Lung (tissue), 12 donors: ENCODE data around the gene CABLES2. TPM values are rescaled to one million over a fixed set of nuclear protein-coding genes. Genes with fewer than 3 reads are reported as not detected.

Source experiments
- ATAC-seq: fragments of 200-7000 bp; cut with Tn5 transposase; one replicate; pipeline ENCODE4 v1.9.1; 2020; ENCODE audit warnings: moderate number of reproducible peaks; ENCODE audit not compliant: insufficient read depth, low FRiP score
- DNase-seq, 3 donors: peaks; one replicate each; pipeline ENCODE4 v3.0.0-alpha.2; 2013 to 2017
- H3K27ac ChIP-seq, 2 donors: one replicate each; pipeline ENCODE4 v1.5.1; 2013; ENCODE audit warnings: mild to moderate bottlenecking in 2 of 2, moderate library complexity in 2 of 2, control low read depth in 1 of 2, inconsistent platforms in 1 of 2, low read depth in 1 of 2, low read length in 1 of 2
- H3K27me3 ChIP-seq, 3 donors: one replicate each; pipeline ENCODE4 v1.5.1; 2013; ENCODE audit warnings: low read length in 2 of 3; ENCODE audit not compliant: control insufficient read depth in 3 of 3, insufficient read depth in 3 of 3
- H3K36me3 ChIP-seq, 4 donors: one replicate each; pipeline ENCODE4 v1.5.1; 2013; ENCODE audit warnings: low read length in 4 of 4, mild to moderate bottlenecking in 1 of 4, moderate library complexity in 1 of 4; ENCODE audit not compliant: control insufficient read depth in 4 of 4, insufficient read depth in 4 of 4
- H3K4me1 ChIP-seq, 5 donors: one replicate each; pipeline ENCODE4 v1.5.1; 2013; ENCODE audit warnings: low read length in 5 of 5, mild to moderate bottlenecking in 2 of 5, moderate library complexity in 1 of 5; ENCODE audit not compliant: control insufficient read depth in 5 of 5, insufficient read depth in 5 of 5
- H3K4me3 ChIP-seq: one replicate; pipeline ENCODE4 v1.5.1; 2013; ENCODE audit warnings: mild to moderate bottlenecking, control low read depth, moderate library complexity
- H3K9ac ChIP-seq, 2 donors: one replicate each; pipeline ENCODE4 v1.5.1; 2013; ENCODE audit warnings: low read length in 2 of 2, control low read depth in 1 of 2; ENCODE audit not compliant: insufficient read depth in 1 of 2
- H3K9me3 ChIP-seq, 4 donors: one replicate each; pipeline ENCODE4 v1.5.1; 2013; ENCODE audit warnings: low read length in 3 of 4, mild to moderate bottlenecking in 1 of 4, moderate library complexity in 1 of 4; ENCODE audit not compliant: control insufficient read depth in 4 of 4, insufficient read depth in 3 of 4
- WGBS, 2 donors: extraction: QIAGEN DNeasy Blood & Tissue Kit; methylation state at CpG; one replicate each; pipeline ENCODE4 v1.1.7; 2013; 5-methylcytosine and 5-hydroxymethylcytosine counted together
- polyA plus RNA-seq, 2 donors: library from polyadenylated mRNA; stranded (reverse); fragments of 200-250 nt; gene quantifications; one replicate each; pipeline ENCODE4 v1.2.1, GENCODE V29; 2013
- total RNA-seq, 2 donors: library from RNA; depleted of rRNA in 1 of 2; stranded (reverse); fragments of >200 nt in 1 of 2; gene quantifications; one replicate each; pipeline ENCODE4 v1.2.1, GENCODE V29; 2014 to 2021
- TF ChIP-seq, protein P1 (sequence below): IDR thresholded peaks from 2 replicates; pipeline ENCODE4 v1.5.1; 2012; ENCODE audit warnings: mild to moderate bottlenecking; ENCODE audit errors: control extremely low read depth, extremely low read depth
- donor health status: control.
- donor health status: control.
- donor health status: Bipolar disorder and iron deficiency.
- donor health status: healthy.
- donor health status: DM: yes; HTN: yes; CAD: no.

CABLES2 gene
- total and polyA plus RNA-seq, 4 donors = 1.9 to 4.4 (median 3.6) TPM

DNA sequence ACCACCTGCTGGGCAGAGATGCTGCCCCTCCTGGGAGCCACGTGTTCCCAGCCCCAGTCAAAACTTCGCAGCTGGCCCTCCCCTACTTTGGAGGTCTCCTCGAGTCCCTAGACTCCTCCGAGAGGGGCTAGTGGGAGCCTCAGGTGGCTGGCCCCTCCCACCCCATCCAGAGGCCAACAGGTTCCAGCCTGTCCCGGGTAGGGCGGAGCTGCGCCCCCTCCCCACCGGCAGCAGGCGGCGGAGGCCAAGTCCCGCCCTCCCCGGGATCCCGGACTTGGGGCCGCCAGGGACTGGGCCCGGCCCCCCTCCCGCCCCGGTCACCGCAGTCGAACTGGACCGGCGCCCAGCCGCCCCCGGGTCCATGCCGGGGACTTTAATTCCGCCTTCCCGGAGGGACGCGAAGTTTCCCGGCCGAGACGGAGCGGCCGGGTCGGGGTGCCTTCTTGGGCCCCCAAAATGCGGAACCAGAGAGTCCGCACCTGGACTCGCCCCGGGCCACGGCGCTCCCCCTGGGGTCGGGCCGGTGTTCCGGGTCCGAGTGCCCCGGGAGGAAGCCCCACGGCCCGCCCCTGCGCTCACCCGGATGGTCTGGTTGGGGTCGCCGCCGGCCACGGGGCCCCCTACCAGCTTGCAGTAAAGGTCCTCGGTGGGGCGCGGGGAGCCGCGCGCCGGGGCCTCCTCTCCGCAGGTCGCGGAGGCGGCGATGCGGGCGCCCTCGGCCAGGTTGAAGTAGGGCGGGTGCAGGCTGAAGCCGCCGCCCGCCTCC, 40.5 kb downstream of the CABLES2 start:
- Histone ChIP-seq H3K9ac (no peak overlapping the region), H3K4me3 (peak overlapping the region; percentile 70), H3K9me3 (no peaks in the 10 kb centered on the region), H3K4me1 (peaks cover 4 to 73% (median 51%) of the 10 kb centered on the region in 5 donors), H3K36me3 (peaks cover 0 to 4% (median 0%) of the 10 kb centered on the region in 4 donors), H3K27me3 (no peaks in the 10 kb centered on the region), H3K27ac (peak overlapping the region; percentile 83 to 96)
- ATAC-seq (peak; percentile 10), DNase-seq (peak; percentile 34 to 76 (median 67))
- TF ChIP-seq, protein P1, sequence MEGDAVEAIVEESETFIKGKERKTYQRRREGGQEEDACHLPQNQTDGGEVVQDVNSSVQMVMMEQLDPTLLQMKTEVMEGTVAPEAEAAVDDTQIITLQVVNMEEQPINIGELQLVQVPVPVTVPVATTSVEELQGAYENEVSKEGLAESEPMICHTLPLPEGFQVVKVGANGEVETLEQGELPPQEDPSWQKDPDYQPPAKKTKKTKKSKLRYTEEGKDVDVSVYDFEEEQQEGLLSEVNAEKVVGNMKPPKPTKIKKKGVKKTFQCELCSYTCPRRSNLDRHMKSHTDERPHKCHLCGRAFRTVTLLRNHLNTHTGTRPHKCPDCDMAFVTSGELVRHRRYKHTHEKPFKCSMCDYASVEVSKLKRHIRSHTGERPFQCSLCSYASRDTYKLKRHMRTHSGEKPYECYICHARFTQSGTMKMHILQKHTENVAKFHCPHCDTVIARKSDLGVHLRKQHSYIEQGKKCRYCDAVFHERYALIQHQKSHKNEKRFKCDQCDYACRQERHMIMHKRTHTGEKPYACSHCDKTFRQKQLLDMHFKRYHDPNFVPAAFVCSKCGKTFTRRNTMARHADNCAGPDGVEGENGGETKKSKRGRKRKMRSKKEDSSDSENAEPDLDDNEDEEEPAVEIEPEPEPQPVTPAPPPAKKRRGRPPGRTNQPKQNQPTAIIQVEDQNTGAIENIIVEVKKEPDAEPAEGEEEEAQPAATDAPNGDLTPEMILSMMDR = no peak
- 1% methylated on average over 61 to 72 of the region's 72 CpGs for WGBS, 2 donors

DNA sequence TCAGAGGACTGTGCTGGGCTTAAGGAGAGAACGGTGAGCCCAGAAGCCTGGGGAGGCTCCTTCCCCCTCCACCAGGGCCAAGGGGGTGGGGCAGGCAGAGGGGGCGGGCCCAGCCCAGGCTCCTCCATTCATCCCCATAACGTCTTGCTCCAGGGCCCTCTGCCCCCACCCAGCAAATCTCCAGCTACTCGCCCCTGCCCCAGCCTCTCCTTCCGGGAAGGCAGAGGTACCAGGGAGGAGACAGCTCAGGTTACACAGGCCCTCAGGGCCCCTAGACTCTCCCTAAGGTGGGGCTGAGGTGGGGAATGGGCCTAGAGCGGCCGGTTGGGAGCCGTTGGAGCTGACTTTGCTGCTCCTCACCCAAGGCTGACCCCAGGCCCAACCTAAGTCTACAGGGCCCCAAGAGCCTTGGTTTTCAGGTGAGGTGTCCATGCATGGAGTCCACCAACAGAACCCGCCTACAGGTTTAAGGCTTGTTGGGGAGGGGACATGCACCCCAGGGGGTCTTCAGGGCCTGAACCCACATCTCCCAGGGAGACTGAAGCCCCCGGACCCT, 41.2 kb downstream of the CABLES2 start:
- 35 to 46% methylated on average over 10 of the region's 10 CpGs for WGBS, 2 donors
- ATAC-seq (no peak), DNase-seq (peak in 2 of 3 donors; percentile 46 to 71)
- Histone ChIP-seq H3K27me3 (no peaks in the 10 kb centered on the region), H3K36me3 (peaks cover 0 to 4% (median 0%) of the 10 kb centered on the region in 4 donors), H3K27ac (peak overlapping the region; percentile 91 to 96), H3K9ac (no peak overlapping the region), H3K4me1 (peaks cover 4 to 77% (median 55%) of the 10 kb centered on the region in 5 donors), H3K9me3 (no peaks in the 10 kb centered on the region), H3K4me3 (peak overlapping the region; percentile 70)
- TF ChIP-seq, protein P1 = no peak

DNA sequence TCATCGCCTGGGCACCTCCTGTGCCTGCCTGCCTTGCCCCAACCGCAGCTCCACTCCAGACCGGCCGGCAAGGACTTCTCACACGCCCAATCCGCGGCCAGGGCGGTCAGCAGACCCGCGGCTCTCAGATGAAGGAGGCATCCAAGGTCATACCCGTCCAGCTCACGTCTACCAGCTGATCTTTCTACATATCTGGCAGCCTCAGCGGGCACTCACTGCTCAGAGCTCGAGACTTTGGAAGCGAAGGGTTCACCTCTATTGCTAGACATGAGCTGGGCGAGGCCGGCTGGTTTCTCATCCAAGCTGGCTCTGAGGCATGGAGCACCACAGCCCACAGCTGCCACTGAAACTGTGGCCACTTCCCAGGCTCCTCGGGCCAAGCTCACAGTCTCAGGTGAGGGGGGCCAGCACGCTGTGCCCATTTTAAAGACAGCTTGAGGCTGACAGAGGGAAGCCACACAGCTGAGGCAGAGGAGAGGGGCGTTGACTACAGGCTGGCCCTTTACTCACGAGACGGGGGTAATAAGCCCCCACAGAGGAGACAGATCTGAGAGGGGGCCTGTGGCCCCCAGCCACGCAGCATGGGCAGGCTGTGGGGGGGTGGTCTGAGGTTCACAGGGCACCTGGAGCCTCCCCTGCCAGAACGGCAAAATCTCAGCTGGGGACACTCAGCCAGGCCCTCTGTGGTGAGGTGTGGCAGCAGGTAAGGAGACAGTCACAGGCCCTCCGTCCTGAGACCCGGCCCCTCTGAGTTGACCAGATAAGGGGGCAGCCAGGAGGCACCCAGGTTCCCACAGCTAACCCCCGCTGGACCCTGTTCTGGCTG, 42.0 kb downstream of the CABLES2 start:
- Histone ChIP-seq H3K36me3 (peaks cover 0 to 4% (median 0%) of the 10 kb centered on the region in 4 donors), H3K27ac (peak overlapping the region; percentile 91 to 96), H3K27me3 (no peaks in the 10 kb centered on the region), H3K4me1 (peaks cover 7 to 73% (median 51%) of the 10 kb centered on the region in 5 donors), H3K9ac (no peak overlapping the region), H3K4me3 (peak overlapping the region; percentile 17), H3K9me3 (no peaks in the 10 kb centered on the region)
- ATAC-seq (no peak), DNase-seq (no peak)
- 52 to 75% methylated on average over 27 of the region's 27 CpGs for WGBS, 2 donors
- TF ChIP-seq, protein P1 = no peak
